PC-9 (cell line): ENCODE measurements around the gene C4B. TPM values are rescaled to one million over a fixed set of nuclear protein-coding genes. Genes with fewer than 3 reads are reported as not detected.

Experiments
- BruUV-seq: library from RNA; stranded (reverse); fragments of 400-500 nt; replicated peaks from 2 replicates; lab custom pipeline; 2021; lab: Mats Ljungman, UMichigan
- CTCF ChIA-PET: fragments of 300-600 bp; sonication (Branson Sonifier 250); formaldehyde crosslinking; loops from one replicate; lab custom pipeline; 2022; ENCODE audit warnings: antibody characterized with exemption; lab: Charles Lee
- POLR2A ChIA-PET: fragments of 300-600 bp; sonication (Branson Sonifier 250); formaldehyde crosslinking; loops from one replicate; lab custom pipeline; 2022; ENCODE audit warnings: antibody characterized with exemption; ENCODE audit not compliant: unreplicated experiment; lab: Charles Lee
- DNase-seq, 2 experiments: peaks; one replicate each; pipeline versions ENCODE4 v3.0.0 to v3.0.0-alpha.2; 2015 to 2022; ENCODE audit warnings: mixed read lengths in 1 of 2
- H2AFZ ChIP-seq: fragments of 200-600 bp; sonication (generic); 2 replicates; pipeline ENCODE4 v1.8.1; 2017; ENCODE audit warnings: antibody characterized with exemption
- H3F3A ChIP-seq: fragments of 200-600 bp; sonication (generic); 2 replicates; pipeline ENCODE4 v1.8.1; 2017; ENCODE audit warnings: antibody characterized with exemption, mild to moderate bottlenecking, low read depth; ENCODE audit not compliant: insufficient read depth
- H3K27ac ChIP-seq: fragments of 200-600 bp; sonication (generic); 2 replicates; pipeline ENCODE4 v1.6.1; 2016; ENCODE audit warnings: mixed run types
- H3K27me3 ChIP-seq: fragments of 200-600 bp; sonication (generic); 2 replicates; pipeline ENCODE4 v1.6.1; 2016; ENCODE audit warnings: low read depth, mixed run types; ENCODE audit not compliant: insufficient read depth
- H3K36me3 ChIP-seq: fragments of 200-600 bp; sonication (generic); 2 replicates; pipeline ENCODE4 v1.6.1; 2016; ENCODE audit warnings: low read depth, mixed run types
- H3K4me1 ChIP-seq: fragments of 200-600 bp; sonication (generic); replicated peaks from 2 replicates; pipeline ENCODE4 v1.6.1; 2016; ENCODE audit warnings: mixed run types; ENCODE audit not compliant: insufficient read depth
- H3K4me2 ChIP-seq: fragments of 200-600 bp; sonication (generic); 2 replicates; pipeline ENCODE4 v1.6.1; 2017; ENCODE audit warnings: mixed run types
- H3K4me3 ChIP-seq: fragments of 200-600 bp; sonication (generic); 2 replicates; pipeline ENCODE4 v1.6.1; 2016; ENCODE audit warnings: mixed run types
- H3K79me2 ChIP-seq: fragments of 200-600 bp; sonication (generic); 2 replicates; pipeline ENCODE4 v1.6.1; 2017; ENCODE audit warnings: low read depth, mixed run types
- H3K9me2 ChIP-seq: fragments of 200-600 bp; sonication (generic); 2 replicates; pipeline ENCODE4 v1.8.1; 2017; ENCODE audit warnings: mild to moderate bottlenecking; ENCODE audit not compliant: insufficient read depth
- H3K9me3 ChIP-seq: fragments of 200-600 bp; sonication (generic); 2 replicates; pipeline ENCODE4 v1.8.1; 2016; ENCODE audit warnings: low read depth; ENCODE audit not compliant: insufficient read depth
- H4K20me1 ChIP-seq: fragments of 200-600 bp; sonication (generic); 2 replicates; pipeline ENCODE4 v1.8.1; 2017; ENCODE audit not compliant: insufficient read depth
- CTCF ChIP-seq: fragments of 200-600 bp; sonication (generic); conservative IDR thresholded peaks from 2 replicates; pipeline ENCODE4 v1.6.1; 2017; ENCODE audit warnings: mixed run types, antibody characterized with exemption, mild to moderate bottlenecking, moderate library complexity
- EZH2 ChIP-seq: fragments of 200-600 bp; sonication (generic); IDR thresholded peaks from 2 replicates; pipeline ENCODE4 v1.8.0; 2017; ENCODE audit warnings: antibody characterized with exemption, low read depth
- intact Hi-C: fragments of 100-400 bp; cut with micrococcal nuclease; formaldehyde crosslinking; loops from one replicate; pipeline ENCODE4 v1.10.0; 2022; ENCODE audit not compliant: unreplicated experiment
- total RNA-seq: library from RNA; stranded (reverse); gene quantifications from 2 replicates; pipeline ENCODE4 v1.2.3, GENCODE V29; 2021

The C4B gene
- total RNA-seq, 1 experiment from 2014 or later: 8.3 TPM

DNA sequence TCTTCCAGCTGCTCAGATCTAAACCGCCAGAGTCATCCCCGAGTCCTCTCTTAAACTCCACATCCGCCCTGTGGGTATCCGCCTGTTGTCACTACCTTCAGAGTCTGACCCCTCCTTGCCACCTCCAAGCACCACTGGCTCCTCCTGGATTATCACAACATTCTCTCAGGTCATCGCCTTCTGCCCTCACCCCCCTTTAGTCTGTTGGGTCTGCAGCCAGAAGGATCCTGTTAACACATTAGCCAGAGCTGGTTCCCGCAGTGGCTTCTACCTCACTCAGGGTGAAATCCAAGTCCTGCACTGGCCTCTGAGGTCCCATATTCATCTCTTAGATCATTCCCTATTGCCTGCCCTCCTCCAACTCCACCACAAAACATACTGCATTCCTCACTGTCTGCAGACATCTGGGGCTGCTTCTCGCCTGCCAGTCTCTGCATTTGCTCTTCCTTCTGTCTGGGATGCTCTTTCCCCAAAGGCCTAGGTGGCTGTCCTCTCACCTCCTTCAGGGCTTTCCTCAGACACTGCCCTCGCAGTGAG lies 60.5 kb downstream of the C4B start:
- Histone ChIP-seq H3K4me3 (no peak overlapping the region), H2AFZ (no peak overlapping the region), H4K20me1 (no peaks in the 10 kb centered on the region), H3K79me2 (no peaks in the 10 kb centered on the region), H3K4me1 (peaks cover 40% of the 10 kb centered on the region), H3K4me2 (no peak overlapping the region), H3K9me3 (no peaks in the 10 kb centered on the region), H3F3A (peaks cover 27% of the 10 kb centered on the region), H3K9me2 (no peaks in the 10 kb centered on the region), H3K36me3 (no peaks in the 10 kb centered on the region), H3K27me3 (no peaks in the 10 kb centered on the region), H3K27ac (peak overlapping the region; percentile 52; the same call in 1 of the 2 replicates)
- TF ChIP-seq EZH2: no peak
- no peak for TF ChIP-seq CTCF
- POLR2A ChIA-PET: interaction anchor here (0.6 kb wide), 1 partner anchor 154 kb away, joined by 7 read pairs; no protein-coding TSS in a partner anchor
- no peak for DNase-seq
- intact Hi-C loops: no loop called here
- CTCF ChIA-PET: interaction anchor here (1.0 kb wide), 1 partner anchor 477 kb away, joined by 4 read pairs; no protein-coding TSS in a partner anchor
- BruUV-seq: no TSS peak

- peaks cover 47% of the 10 kb centered on the region for H3K4me1 ChIP-seq
- H3K79me2 ChIP-seq: no peaks in the 10 kb centered on the region
- H4K20me1 ChIP-seq: no peaks in the 10 kb centered on the region
- intact Hi-C loops: no loop called here
- no TSS peak for BruUV-seq
- H3K36me3 ChIP-seq: no peaks in the 10 kb centered on the region
- no peaks in the 10 kb centered on the region for H3K9me2 ChIP-seq
- H3K4me2 ChIP-seq: 0 out of 2 replicates have a peak overlapping the region, but pooled peaks have one; percentile 12
- peak overlapping the region; percentile 52 for H3K27ac ChIP-seq
- ChIA-PET POLR2A (interaction anchor here (0.5 kb wide), 1 partner anchor 336 kb away, joined by 3 read pairs; the partner anchor contains the start of gene MSH5), CTCF (interaction anchor here (1.0 kb wide), 1 partner anchor 478 kb away, joined by 4 read pairs; no protein-coding TSS in a partner anchor)
- H3K4me3 ChIP-seq: no peak overlapping the region
- no peaks in the 10 kb centered on the region for H3K27me3 ChIP-seq
- H3K9me3 ChIP-seq: no peaks in the 10 kb centered on the region
- TF ChIP-seq CTCF (no peak), EZH2 (no peak)
- peak; percentile 65 to 67 for DNase-seq
- no peak overlapping the region for H2AFZ ChIP-seq
- peaks cover 27% of the 10 kb centered on the region for H3F3A ChIP-seq
Measured at GRCh38 chr6:32075781-32076180, 61.2 kb downstream of the C4B start.

DNA sequence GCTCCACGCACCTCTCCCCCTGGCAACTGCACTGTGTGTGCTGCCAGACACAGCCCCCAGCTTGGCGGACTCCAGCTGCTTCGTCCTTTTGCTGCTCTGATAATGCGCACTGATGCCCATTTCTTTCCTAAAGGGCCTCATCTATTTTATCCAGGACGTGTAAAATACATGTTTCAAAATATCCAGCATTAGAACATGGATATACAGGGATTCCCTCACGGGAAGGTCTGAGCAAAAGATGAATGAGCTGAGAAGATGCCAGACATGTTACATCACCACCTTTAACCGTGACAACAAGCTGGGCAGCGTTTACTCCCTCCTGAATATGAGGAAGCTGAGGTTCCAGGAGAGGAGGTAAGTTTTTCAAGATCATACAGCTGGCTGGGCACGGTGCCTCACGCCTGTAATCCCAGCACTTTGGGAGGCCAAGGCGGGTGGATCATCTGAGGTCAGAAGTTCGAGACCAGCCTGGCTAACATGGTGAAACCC lies 61.8 kb downstream of the C4B start:
- ChIA-PET POLR2A (interaction anchor here (0.5 to 0.8 kb wide), 6 partner anchors 30 to 891 kb away, joined by 3 to 8 read pairs (median 4); partner anchors contain the start of genes HSPA1A, HSPA1L and MSH5), CTCF (interaction anchor here (0.6 to 0.8 kb wide), 2 partner anchors 12 to 28 kb away, joined by 4 read pairs; no protein-coding TSS in a partner anchor)
- intact Hi-C loops: no loop called here
- Histone ChIP-seq H3K36me3 (no peaks in the 10 kb centered on the region), H3K27ac (peak overlapping the region; percentile 52), H3K4me2 (0 out of 2 replicates have a peak overlapping the region, but pooled peaks have one; percentile 12), H3K27me3 (no peaks in the 10 kb centered on the region), H2AFZ (no peak overlapping the region), H3K4me1 (peaks cover 53% of the 10 kb centered on the region), H4K20me1 (no peaks in the 10 kb centered on the region), H3K79me2 (no peaks in the 10 kb centered on the region), H3K9me2 (no peaks in the 10 kb centered on the region), H3K4me3 (no peak overlapping the region), H3F3A (peaks cover 27% of the 10 kb centered on the region), H3K9me3 (no peaks in the 10 kb centered on the region)
- DNase-seq: peak; percentile 66 to 82
- TF ChIP-seq EZH2 (no peak), CTCF (no peak)
- no TSS peak for BruUV-seq
